ENCODE data around the gene NTPCR. TPM values are rescaled to one million over a fixed set of nuclear protein-coding genes. Genes with fewer than 3 reads are reported as not detected.
A peak's percentile ranks its signal among the peaks of the same experiment; 100 is the strongest.

Gene NTPCR
- total RNA-seq, 1 experiment from 2014 or later, result 49.1 TPM

GRCh38 chr1:232949636-232950196 lies 695 bp upstream of the NTPCR start:
- H3K9me3 ChIP-seq, result no peaks in the 10 kb centered on the region
- no peaks in the 10 kb centered on the region for H3K36me3 ChIP-seq (ENCODE audit: control insufficient read depth, insufficient read depth, low read length)
- H3K36me3 Mint-ChIP-seq (ENCODE audit: insufficient read depth, unreplicated experiment), result peaks cover 14% of the 10 kb centered on the region
- BruUV-seq (replicated peaks), result TSS peak; percentile 96
- no peak for DNase-seq
- H3K4me3 Mint-ChIP-seq (ENCODE audit: unreplicated experiment), result peak overlapping the region; percentile 95
- intact Hi-C loops (cut with micrococcal nuclease; ENCODE audit: unreplicated experiment), result loop anchor here (1.0 to 5.0 kb wide), 5 partner anchors 47 to 292 kb away; no protein-coding TSS in a partner anchor
- ChIA-PET CTCF (no interaction called here), POLR2A (no interaction called here)
- H3K4me1 ChIP-seq, result peaks cover 8% of the 10 kb centered on the region; the same call in 1 of the 2 replicates
- H3K4me1 Mint-ChIP-seq (ENCODE audit: low read depth, unreplicated experiment), result peaks cover 20% of the 10 kb centered on the region
- H3K27me3 ChIP-seq (replicated peaks; ENCODE audit: control insufficient read depth, insufficient read depth, low read length), result no peaks in the 10 kb centered on the region
- H3K27me3 Mint-ChIP-seq (ENCODE audit: insufficient read depth, unreplicated experiment), result no peaks in the 10 kb centered on the region
- H3K27ac Mint-ChIP-seq (ENCODE audit: unreplicated experiment), result peak overlapping the region; percentile 91
- H3K9me3 Mint-ChIP-seq (ENCODE audit: unreplicated experiment), result no peaks in the 10 kb centered on the region
- H3K4me3 ChIP-seq (ENCODE audit: low read depth, low read length), result peak overlapping the region; percentile 97
- no peak for TF ChIP-seq CTCF (IDR thresholded peaks at IDR 0.05; ENCODE audit: insufficient read depth in 1 of 2, low read depth in 1 of 2, low read length in 1 of 2, severe bottlenecking in 1 of 2, unreplicated experiment in 1 of 2)

GRCh38 chr1:232951180-232951579 lies 769 bp downstream of the NTPCR start:
- H3K27me3 ChIP-seq (replicated peaks; ENCODE audit: control insufficient read depth, insufficient read depth, low read length), result no peaks in the 10 kb centered on the region
- Mint-ChIP-seq H3K4me1 (ENCODE audit: low read depth, unreplicated experiment) (peaks cover 20% of the 10 kb centered on the region), H3K9me3 (ENCODE audit: unreplicated experiment) (no peaks in the 10 kb centered on the region), H3K4me3 (ENCODE audit: unreplicated experiment) (peak overlapping the region; percentile 95), H3K27ac (ENCODE audit: unreplicated experiment) (peak overlapping the region; percentile 91), H3K27me3 (ENCODE audit: insufficient read depth, unreplicated experiment) (no peaks in the 10 kb centered on the region), H3K36me3 (ENCODE audit: insufficient read depth, unreplicated experiment) (peaks cover 14% of the 10 kb centered on the region)
- POLR2A ChIA-PET, result no interaction called here
- peaks cover 8% of the 10 kb centered on the region; the same call in 1 of the 2 replicates for H3K4me1 ChIP-seq
- no TSS peak for BruUV-seq (replicated peaks)
- CTCF ChIA-PET, result interaction anchor here (0.5 kb wide), 1 partner anchor 58 kb away, joined by 3 read pairs; no protein-coding TSS in a partner anchor
- DNase-seq, result peak; percentile 15 to 38
- H3K36me3 ChIP-seq (ENCODE audit: control insufficient read depth, insufficient read depth, low read length), result no peaks in the 10 kb centered on the region
- peak overlapping the region; percentile 97 for H3K4me3 ChIP-seq (ENCODE audit: low read depth, low read length)
- intact Hi-C loops (cut with micrococcal nuclease; ENCODE audit: unreplicated experiment), result loop anchor here (2.0 to 5.0 kb wide), 4 partner anchors 48 to 120 kb away; no protein-coding TSS in a partner anchor
- TF ChIP-seq CTCF (IDR thresholded peaks at IDR 0.05; ENCODE audit: insufficient read depth in 1 of 2, low read depth in 1 of 2, low read length in 1 of 2, severe bottlenecking in 1 of 2, unreplicated experiment in 1 of 2), result no peak
- no peaks in the 10 kb centered on the region for H3K9me3 ChIP-seq

- no peaks in the 10 kb centered on the region for H3K9me3 Mint-ChIP-seq (ENCODE audit: unreplicated experiment)
- H3K27me3 Mint-ChIP-seq (ENCODE audit: insufficient read depth, unreplicated experiment), result no peaks in the 10 kb centered on the region
- no peaks in the 10 kb centered on the region for H3K27me3 ChIP-seq (replicated peaks; ENCODE audit: control insufficient read depth, insufficient read depth, low read length)
- TF ChIP-seq CTCF (IDR thresholded peaks at IDR 0.05; ENCODE audit: insufficient read depth in 1 of 2, low read depth in 1 of 2, low read length in 1 of 2, severe bottlenecking in 1 of 2, unreplicated experiment in 1 of 2), result no peak
- ChIA-PET CTCF (no interaction called here), POLR2A (no interaction called here)
- no peak overlapping the region; the same call in 1 of the 2 replicates for H3K4me3 ChIP-seq (ENCODE audit: low read depth, low read length)
- BruUV-seq (replicated peaks), result no TSS peak
- intact Hi-C loops (cut with micrococcal nuclease; ENCODE audit: unreplicated experiment), result loop anchor here (2.0 to 5.0 kb wide), 5 partner anchors 45 to 121 kb away; no protein-coding TSS in a partner anchor
- peak overlapping the region; percentile 91 for H3K27ac Mint-ChIP-seq (ENCODE audit: unreplicated experiment)
- peaks cover 14% of the 10 kb centered on the region for H3K36me3 Mint-ChIP-seq (ENCODE audit: insufficient read depth, unreplicated experiment)
- peak overlapping the region; percentile 95 for H3K4me3 Mint-ChIP-seq (ENCODE audit: unreplicated experiment)
- H3K4me1 ChIP-seq, result peaks cover 8% of the 10 kb centered on the region; the same call in 1 of the 2 replicates
- H3K9me3 ChIP-seq, result no peaks in the 10 kb centered on the region
- no peak for DNase-seq
- H3K36me3 ChIP-seq (ENCODE audit: control insufficient read depth, insufficient read depth, low read length), result no peaks in the 10 kb centered on the region
- H3K4me1 Mint-ChIP-seq (ENCODE audit: low read depth, unreplicated experiment), result peaks cover 20% of the 10 kb centered on the region
Measured at GRCh38 chr1:232951605-232952004, 1.2 kb downstream of the NTPCR start.
